ENCODE data around the gene CASP2. TPM values are rescaled to one million over a fixed set of nuclear protein-coding genes. Genes with fewer than 3 reads are reported as not detected.

The CASP2 gene
- total RNA-seq (2021; fragmentation: NEBNext Ultra II Directional; extraction: Animal tissue kit (Norgen Biotek cat#: 25700)) = 10 to 100 TPM; 22.4 to 29.6 (median 25.0) TPM
- long read RNA-seq, full-length matches to known transcripts = 2 of 10 reads
- long read RNA-seq, partial matches to known transcripts = 0 of 10 reads
- long read RNA-seq, other reads (novel, unspliced or antisense) = 8 of 10 reads

- peak within 1 kb of the TSS; percentile 98 for H3K4me3 Mint-ChIP-seq
- H3K9me3 Mint-ChIP-seq = peaks cover 4% of the 10 kb centered on the region; the same call in 1 of the 2 replicates
- peak; percentile 65 for TF ChIP-seq CTCF (IDR thresholded peaks at IDR 0.05)
- H3K4me1 Mint-ChIP-seq (ENCODE audit: low read depth) = peaks cover 48% of the 10 kb centered on the region
- peak; percentile 95 for DNase-seq
- H3K27me3 Mint-ChIP-seq (ENCODE audit: insufficient read depth) = peaks cover 6% of the 10 kb centered on the region; the same call in 1 of the 2 replicates
- H3K36me3 Mint-ChIP-seq (ENCODE audit: low read depth) = peaks cover 28% of the 10 kb centered on the region
- H3K27ac Mint-ChIP-seq = peak within 1 kb of the TSS; percentile 89
These were observed at the start of gene CASP2 for GRCh38 chr7:143287935-143288826. CASP2 (plus strand) TSS chr7:143288351; CDS start chr7:143288456, 105 bp downstream.

- no peak for TF ChIP-seq CTCF (IDR thresholded peaks at IDR 0.05)
- Mint-ChIP-seq H3K9me3 (peaks cover 13% of the 10 kb centered on the region), H3K27ac (peak overlapping the region; percentile 53; the same call in 1 of the 2 replicates), H3K4me1 (ENCODE audit: low read depth) (peaks cover 25% of the 10 kb centered on the region), H3K27me3 (ENCODE audit: insufficient read depth) (peaks cover 8% of the 10 kb centered on the region; the same call in 1 of the 2 replicates), H3K4me3 (0 out of 2 replicates have a peak overlapping the region, but pooled peaks have one; percentile 40), H3K36me3 (ENCODE audit: low read depth) (peaks cover 13% of the 10 kb centered on the region)
- peak; percentile 14 for DNase-seq
These were observed 48.3 kb upstream of the CASP2 start for GRCh38 chr7:143239813-143240212.

- Mint-ChIP-seq H3K36me3 (ENCODE audit: low read depth) (peaks cover 13% of the 10 kb centered on the region), H3K4me3 (peak overlapping the region; percentile 40; the same call in 1 of the 2 replicates), H3K9me3 (peaks cover 13% of the 10 kb centered on the region), H3K27me3 (ENCODE audit: insufficient read depth) (peaks cover 6% of the 10 kb centered on the region; the same call in 1 of the 2 replicates), H3K4me1 (ENCODE audit: low read depth) (peaks cover 33% of the 10 kb centered on the region), H3K27ac (peak overlapping the region; percentile 53; the same call in 1 of the 2 replicates)
- peak; percentile 73 for DNase-seq
- TF ChIP-seq CTCF (IDR thresholded peaks at IDR 0.05) = peak; percentile 96
These were observed 47.6 kb upstream of the CASP2 start for GRCh38 chr7:143240291-143241168.

- Mint-ChIP-seq H3K36me3 (ENCODE audit: low read depth) (no peaks in the 10 kb centered on the region; the same call in 1 of the 2 replicates), H3K27ac (no peak overlapping the region), H3K4me3 (no peak overlapping the region), H3K27me3 (ENCODE audit: insufficient read depth) (peaks cover 8% of the 10 kb centered on the region), H3K4me1 (ENCODE audit: low read depth) (peaks cover 35% of the 10 kb centered on the region), H3K9me3 (no peaks in the 10 kb centered on the region)
- no peak for DNase-seq
- TF ChIP-seq CTCF (IDR thresholded peaks at IDR 0.05) = no peak
These were observed 45.8 kb upstream of the CASP2 start for GRCh38 chr7:143242306-143242705.

GRCh38 chr7:143243111-143243510 is 45.0 kb upstream of the CASP2 start:
- no peak overlapping the region for H3K4me3 Mint-ChIP-seq
- H3K36me3 Mint-ChIP-seq (ENCODE audit: low read depth) = no peaks in the 10 kb centered on the region
- no peak overlapping the region for H3K27ac Mint-ChIP-seq
- H3K27me3 Mint-ChIP-seq (ENCODE audit: insufficient read depth) = peaks cover 8% of the 10 kb centered on the region
- peaks cover 35% of the 10 kb centered on the region for H3K4me1 Mint-ChIP-seq (ENCODE audit: low read depth)
- no peak for TF ChIP-seq CTCF (IDR thresholded peaks at IDR 0.05)
- DNase-seq = no peak
- H3K9me3 Mint-ChIP-seq = no peaks in the 10 kb centered on the region
